WTC11 (cell line): ENCODE data around the gene STX18. TPM values are rescaled to one million over a fixed set of nuclear protein-coding genes. Genes with fewer than 3 reads are reported as not detected.

ENCODE experiments used
- ATAC-seq: fragments of 200-7000 bp; cut with Tn5 transposase; 2 replicates; pipeline ENCODE4 v1.10.0; 2021; ENCODE audit warnings: mild to moderate bottlenecking, moderate library complexity
- CTCF ChIA-PET: fragments of 300-600 bp; sonication (Branson Sonifier 250); formaldehyde crosslinking; loops from one replicate; lab custom pipeline; 2021; ENCODE audit warnings: antibody characterized with exemption; lab: Charles Lee
- POLR2A ChIA-PET: fragments of 350-600 bp; sonication (Branson Sonifier 250); formaldehyde crosslinking; loops from one replicate; lab custom pipeline; 2021; ENCODE audit warnings: antibody characterized with exemption; lab: Charles Lee
- DNase-seq: peaks from one replicate; pipeline ENCODE4 v3.0.0; 2021; ENCODE audit warnings: low spot score
- H3K27ac Mint-ChIP-seq: 2 replicates; pipeline ENCODE4 v1.8.0; 2021; ENCODE audit warnings: mixed read lengths
- H3K27me3 Mint-ChIP-seq: 2 replicates; pipeline ENCODE4 v1.8.0; 2021; ENCODE audit warnings: low read depth, mild to moderate bottlenecking, moderate library complexity, mixed read lengths
- H3K36me3 Mint-ChIP-seq: 2 replicates; pipeline ENCODE4 v1.8.0; 2021; ENCODE audit warnings: mixed read lengths
- H3K4me1 Mint-ChIP-seq: 2 replicates; pipeline ENCODE4 v1.8.0; 2022; ENCODE audit warnings: mixed read lengths
- H3K4me3 Mint-ChIP-seq: 2 replicates; pipeline ENCODE4 v1.8.0; 2021; ENCODE audit warnings: mild to moderate bottlenecking, moderate library complexity, mixed read lengths
- H3K9me3 Mint-ChIP-seq: 2 replicates; pipeline ENCODE4 v1.8.0; 2021; ENCODE audit warnings: mixed read lengths
- CREM ChIP-seq: sonication (generic); formaldehyde crosslinking; IDR thresholded peaks from 2 replicates; pipeline ENCODE4 v1.8.1; 2022; ENCODE audit warnings: mild to moderate bottlenecking, missing genetic modification reagents, moderate library complexity
- NFATC4 ChIP-seq: fragments of 250-450 bp; sonication (Bioruptor Pico); IDR thresholded peaks from 2 replicates; pipeline ENCODE4 v1.9.0; 2021; ENCODE audit warnings: mild to moderate bottlenecking
- NFE2L1 ChIP-seq: sonication (generic); formaldehyde crosslinking; IDR thresholded peaks from 2 replicates; pipeline ENCODE4 v1.8.1; 2023; ENCODE audit warnings: missing genetic modification reagents
- RORB ChIP-seq: fragments of 250-450 bp; sonication (Bioruptor Pico); IDR thresholded peaks from 2 replicates; pipeline ENCODE4 v1.9.0; 2021; ENCODE audit warnings: mild to moderate bottlenecking
- SMAD4 ChIP-seq: sonication (generic); formaldehyde crosslinking; IDR thresholded peaks from 2 replicates; pipeline ENCODE4 v1.8.0; 2022; ENCODE audit warnings: mild to moderate bottlenecking, missing genetic modification reagents
- ZNF138 ChIP-seq: sonication (generic); formaldehyde crosslinking; conservative IDR thresholded peaks from 2 replicates; pipeline ENCODE4 v1.8.1; 2022; ENCODE audit warnings: mild to moderate bottlenecking, moderate library complexity, missing genetic modification reagents
- ZNF396 ChIP-seq: fragments of 250-450 bp; sonication (Bioruptor Pico); IDR thresholded peaks from 2 replicates; pipeline ENCODE4 v1.8.0; 2021; ENCODE audit warnings: mild to moderate bottlenecking, moderate library complexity, borderline replicate concordance
- total RNA-seq: library from RNA; stranded (reverse); gene quantifications from 3 replicates; pipeline ENCODE4 v1.2.3, GENCODE V29; 2021
- TF ChIP-seq, protein P1 (sequence below): fragments of 250-450 bp; sonication (Bioruptor Pico); IDR thresholded peaks from 2 replicates; pipeline ENCODE4 v1.9.0; 2021; ENCODE audit warnings: mild to moderate bottlenecking
- TF ChIP-seq, protein P2 (sequence below): fragments of 250-450 bp; sonication (Bioruptor Pico); IDR thresholded peaks from 2 replicates; pipeline ENCODE4 v1.9.0; 2021; ENCODE audit warnings: mild to moderate bottlenecking, borderline replicate concordance
- TF ChIP-seq, protein P3 (sequence below): sonication (generic); formaldehyde crosslinking; IDR thresholded peaks from 2 replicates; pipeline ENCODE4 v1.8.0; 2023; ENCODE audit warnings: missing genetic modification reagents
- TF ChIP-seq, protein P4 (sequence below): sonication (generic); formaldehyde crosslinking; IDR thresholded peaks from 2 replicates; pipeline ENCODE4 v1.8.1; 2023; ENCODE audit warnings: mild to moderate bottlenecking, missing genetic modification reagents, moderate library complexity
- TF ChIP-seq, protein P5 (sequence below): sonication (generic); formaldehyde crosslinking; IDR thresholded peaks from 2 replicates; pipeline ENCODE4 v1.8.0; 2023; ENCODE audit warnings: mild to moderate bottlenecking, missing genetic modification reagents
- TF ChIP-seq, protein P6 (sequence below): sonication (generic); formaldehyde crosslinking; IDR thresholded peaks from 2 replicates; pipeline ENCODE4 v1.8.0; 2022; ENCODE audit warnings: mild to moderate bottlenecking, missing genetic modification reagents
- TF ChIP-seq, protein P7 (sequence below): sonication (generic); formaldehyde crosslinking; IDR thresholded peaks from 2 replicates; pipeline ENCODE4 v1.8.0; 2022; ENCODE audit warnings: mild to moderate bottlenecking, missing genetic modification reagents

The STX18 gene
- total RNA-seq, 1 experiment from 2014 or later: 16.9 TPM

DNA sequence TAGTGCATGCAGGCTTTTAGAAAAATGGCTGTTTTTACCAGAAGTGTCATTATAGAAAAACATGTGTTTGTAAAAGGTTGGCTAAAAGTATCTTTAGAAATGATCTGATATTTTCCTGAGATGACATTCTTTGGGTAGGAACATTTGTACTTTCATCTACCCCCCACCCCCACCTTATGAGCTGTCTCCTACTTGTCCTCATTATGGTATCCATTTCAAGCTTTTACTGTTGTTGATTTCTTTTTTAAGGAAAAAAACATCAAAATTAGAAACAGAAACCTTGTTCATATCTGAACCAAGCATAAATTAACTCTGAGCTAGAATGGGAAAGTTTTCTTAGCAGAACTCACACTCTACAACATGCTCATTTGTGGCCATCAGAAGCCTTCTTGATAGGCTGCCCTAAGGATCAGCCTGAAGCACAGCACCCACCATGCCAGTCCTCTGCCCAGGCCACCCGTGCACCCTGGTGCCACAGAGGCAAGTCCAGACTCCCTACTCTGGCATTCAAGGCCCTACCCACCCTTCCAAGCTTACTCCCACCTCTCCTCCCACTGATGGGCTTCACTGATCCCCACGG is 105.5 kb downstream of the STX18 start:
- Mint-ChIP-seq H3K27me3 (no peaks in the 10 kb centered on the region; the same call in 1 of the 2 replicates), H3K9me3 (no peaks in the 10 kb centered on the region), H3K27ac (no peak overlapping the region), H3K4me1 (no peaks in the 10 kb centered on the region), H3K36me3 (peaks cover 3% of the 10 kb centered on the region; the same call in 1 of the 2 replicates), H3K4me3 (no peak overlapping the region)
- POLR2A ChIA-PET: interaction anchor here (0.7 kb wide), 2 partner anchors 782 to 1548 kb away, joined by 3 to 6 read pairs; no protein-coding TSS in a partner anchor
- CTCF ChIA-PET: interaction anchor here (0.7 kb wide), 1 partner anchor 20 kb away, joined by 3 read pairs; no protein-coding TSS in a partner anchor
- no peak for ATAC-seq
- TF ChIP-seq, protein P1, sequence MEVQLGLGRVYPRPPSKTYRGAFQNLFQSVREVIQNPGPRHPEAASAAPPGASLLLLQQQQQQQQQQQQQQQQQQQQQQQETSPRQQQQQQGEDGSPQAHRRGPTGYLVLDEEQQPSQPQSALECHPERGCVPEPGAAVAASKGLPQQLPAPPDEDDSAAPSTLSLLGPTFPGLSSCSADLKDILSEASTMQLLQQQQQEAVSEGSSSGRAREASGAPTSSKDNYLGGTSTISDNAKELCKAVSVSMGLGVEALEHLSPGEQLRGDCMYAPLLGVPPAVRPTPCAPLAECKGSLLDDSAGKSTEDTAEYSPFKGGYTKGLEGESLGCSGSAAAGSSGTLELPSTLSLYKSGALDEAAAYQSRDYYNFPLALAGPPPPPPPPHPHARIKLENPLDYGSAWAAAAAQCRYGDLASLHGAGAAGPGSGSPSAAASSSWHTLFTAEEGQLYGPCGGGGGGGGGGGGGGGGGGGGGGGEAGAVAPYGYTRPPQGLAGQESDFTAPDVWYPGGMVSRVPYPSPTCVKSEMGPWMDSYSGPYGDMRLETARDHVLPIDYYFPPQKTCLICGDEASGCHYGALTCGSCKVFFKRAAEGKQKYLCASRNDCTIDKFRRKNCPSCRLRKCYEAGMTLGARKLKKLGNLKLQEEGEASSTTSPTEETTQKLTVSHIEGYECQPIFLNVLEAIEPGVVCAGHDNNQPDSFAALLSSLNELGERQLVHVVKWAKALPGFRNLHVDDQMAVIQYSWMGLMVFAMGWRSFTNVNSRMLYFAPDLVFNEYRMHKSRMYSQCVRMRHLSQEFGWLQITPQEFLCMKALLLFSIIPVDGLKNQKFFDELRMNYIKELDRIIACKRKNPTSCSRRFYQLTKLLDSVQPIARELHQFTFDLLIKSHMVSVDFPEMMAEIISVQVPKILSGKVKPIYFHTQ: no peak
- DNase-seq: no peak

DNA sequence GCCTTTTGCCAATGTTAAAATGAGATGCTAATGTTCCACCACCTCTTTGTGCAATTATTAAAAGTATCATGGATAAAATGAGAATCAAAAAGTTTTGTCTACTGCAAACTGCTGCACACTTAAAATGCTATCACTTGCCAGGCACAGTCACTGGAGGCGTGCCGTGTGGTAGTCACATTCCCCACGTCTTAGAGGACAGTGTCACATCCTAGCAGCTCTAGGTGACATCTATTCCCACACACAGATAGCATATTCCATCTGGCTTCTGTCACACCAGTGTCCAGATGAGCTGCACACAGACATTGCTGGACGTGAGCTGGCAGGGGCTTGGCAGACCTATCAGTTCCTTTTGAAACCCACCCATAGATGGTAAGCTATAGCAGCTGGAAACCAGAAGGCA is 107.9 kb downstream of the STX18 start:
- no peak for DNase-seq
- Mint-ChIP-seq H3K4me3 (no peak overlapping the region), H3K36me3 (peaks cover 3% of the 10 kb centered on the region; the same call in 1 of the 2 replicates)
- POLR2A ChIA-PET: no interaction called here
- no peak for TF ChIP-seq NFATC4 (CRISPR knock-in tag)
- TF ChIP-seq, protein P2, sequence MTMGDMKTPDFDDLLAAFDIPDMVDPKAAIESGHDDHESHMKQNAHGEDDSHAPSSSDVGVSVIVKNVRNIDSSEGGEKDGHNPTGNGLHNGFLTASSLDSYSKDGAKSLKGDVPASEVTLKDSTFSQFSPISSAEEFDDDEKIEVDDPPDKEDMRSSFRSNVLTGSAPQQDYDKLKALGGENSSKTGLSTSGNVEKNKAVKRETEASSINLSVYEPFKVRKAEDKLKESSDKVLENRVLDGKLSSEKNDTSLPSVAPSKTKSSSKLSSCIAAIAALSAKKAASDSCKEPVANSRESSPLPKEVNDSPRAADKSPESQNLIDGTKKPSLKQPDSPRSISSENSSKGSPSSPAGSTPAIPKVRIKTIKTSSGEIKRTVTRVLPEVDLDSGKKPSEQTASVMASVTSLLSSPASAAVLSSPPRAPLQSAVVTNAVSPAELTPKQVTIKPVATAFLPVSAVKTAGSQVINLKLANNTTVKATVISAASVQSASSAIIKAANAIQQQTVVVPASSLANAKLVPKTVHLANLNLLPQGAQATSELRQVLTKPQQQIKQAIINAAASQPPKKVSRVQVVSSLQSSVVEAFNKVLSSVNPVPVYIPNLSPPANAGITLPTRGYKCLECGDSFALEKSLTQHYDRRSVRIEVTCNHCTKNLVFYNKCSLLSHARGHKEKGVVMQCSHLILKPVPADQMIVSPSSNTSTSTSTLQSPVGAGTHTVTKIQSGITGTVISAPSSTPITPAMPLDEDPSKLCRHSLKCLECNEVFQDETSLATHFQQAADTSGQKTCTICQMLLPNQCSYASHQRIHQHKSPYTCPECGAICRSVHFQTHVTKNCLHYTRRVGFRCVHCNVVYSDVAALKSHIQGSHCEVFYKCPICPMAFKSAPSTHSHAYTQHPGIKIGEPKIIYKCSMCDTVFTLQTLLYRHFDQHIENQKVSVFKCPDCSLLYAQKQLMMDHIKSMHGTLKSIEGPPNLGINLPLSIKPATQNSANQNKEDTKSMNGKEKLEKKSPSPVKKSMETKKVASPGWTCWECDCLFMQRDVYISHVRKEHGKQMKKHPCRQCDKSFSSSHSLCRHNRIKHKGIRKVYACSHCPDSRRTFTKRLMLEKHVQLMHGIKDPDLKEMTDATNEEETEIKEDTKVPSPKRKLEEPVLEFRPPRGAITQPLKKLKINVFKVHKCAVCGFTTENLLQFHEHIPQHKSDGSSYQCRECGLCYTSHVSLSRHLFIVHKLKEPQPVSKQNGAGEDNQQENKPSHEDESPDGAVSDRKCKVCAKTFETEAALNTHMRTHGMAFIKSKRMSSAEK: no peak
- TF ChIP-seq RORB (CRISPR knock-in tag): no peak
- TF ChIP-seq, all 79 proteins: peak for 0
- CTCF ChIA-PET: interaction anchor here (0.6 to 1.0 kb wide), 5 partner anchors 15 to 1263 kb away, joined by 3 to 5 read pairs (median 3); partner anchors contain the start of gene NSG1
- Mint-ChIP-seq H3K4me1 (peaks cover 10% of the 10 kb centered on the region), H3K9me3 (no peaks in the 10 kb centered on the region), H3K27ac (no peak overlapping the region), H3K27me3 (peaks cover 6% of the 10 kb centered on the region)
- no peak for ATAC-seq

DNA sequence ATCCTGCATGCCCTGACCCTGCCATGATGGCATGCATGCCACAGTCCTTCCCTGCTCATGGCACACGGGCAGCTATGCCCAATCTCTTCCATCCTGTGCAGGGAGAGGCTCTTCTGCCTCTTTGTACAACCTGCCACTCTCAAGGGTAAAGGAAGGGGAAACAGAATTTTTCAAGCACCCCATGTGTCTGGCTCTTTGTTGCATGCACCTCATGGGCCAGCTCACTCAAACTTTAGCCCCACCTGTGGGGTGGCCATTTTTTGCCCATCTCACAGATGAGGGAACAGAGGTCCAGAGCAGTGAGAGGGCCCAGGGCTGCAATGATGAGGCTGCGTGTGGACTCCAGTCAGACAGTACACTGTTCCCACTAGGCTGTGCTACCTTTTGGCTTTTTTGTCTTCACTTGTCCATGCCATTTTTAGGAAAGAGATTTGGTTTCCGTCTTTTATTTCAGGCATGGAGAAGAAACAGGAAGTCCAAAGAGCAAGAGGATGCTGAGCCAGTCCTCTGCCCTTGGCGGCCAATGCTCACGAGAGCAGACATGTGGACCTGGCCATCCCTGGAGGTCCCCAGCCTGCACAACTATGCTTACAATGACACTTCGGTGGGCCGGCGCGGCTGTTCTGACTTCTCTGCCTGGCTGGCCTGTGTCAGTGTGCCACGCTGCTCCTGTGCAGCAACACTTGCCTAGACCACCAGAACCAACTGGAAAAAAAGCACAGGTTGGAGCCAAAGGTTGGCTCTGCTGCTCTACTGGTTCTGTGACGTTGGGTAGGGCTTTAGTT is 109.3 kb downstream of the STX18 start:
- ATAC-seq (no peak), DNase-seq (no peak)
- CTCF ChIA-PET: interaction anchor here (0.9 to 3.1 kb wide), 2 partner anchors 45 to 47 kb away, joined by 3 to 27 read pairs; partner anchors contain the start of gene NSG1
- POLR2A ChIA-PET: no interaction called here
- Mint-ChIP-seq H3K27ac (no peak overlapping the region), H3K4me3 (no peak overlapping the region), H3K9me3 (no peaks in the 10 kb centered on the region), H3K36me3 (peaks cover 3% of the 10 kb centered on the region; the same call in 1 of the 2 replicates), H3K27me3 (peaks cover 8% of the 10 kb centered on the region), H3K4me1 (peaks cover 24% of the 10 kb centered on the region)
- TF ChIP-seq SMAD4 (CRISPR knock-in tag) (no peak), CREM (CRISPR knock-in tag) (no peak), ZNF396 (CRISPR knock-in tag) (no peak), NFE2L1 (CRISPR knock-in tag) (no peak), ZNF138 (CRISPR knock-in tag) (no peak), RORB (CRISPR knock-in tag) (no peak)
- TF ChIP-seq, protein P3, sequence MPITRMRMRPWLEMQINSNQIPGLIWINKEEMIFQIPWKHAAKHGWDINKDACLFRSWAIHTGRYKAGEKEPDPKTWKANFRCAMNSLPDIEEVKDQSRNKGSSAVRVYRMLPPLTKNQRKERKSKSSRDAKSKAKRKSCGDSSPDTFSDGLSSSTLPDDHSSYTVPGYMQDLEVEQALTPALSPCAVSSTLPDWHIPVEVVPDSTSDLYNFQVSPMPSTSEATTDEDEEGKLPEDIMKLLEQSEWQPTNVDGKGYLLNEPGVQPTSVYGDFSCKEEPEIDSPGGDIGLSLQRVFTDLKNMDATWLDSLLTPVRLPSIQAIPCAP (CRISPR knock-in tag): no peak
- TF ChIP-seq, protein P4, sequence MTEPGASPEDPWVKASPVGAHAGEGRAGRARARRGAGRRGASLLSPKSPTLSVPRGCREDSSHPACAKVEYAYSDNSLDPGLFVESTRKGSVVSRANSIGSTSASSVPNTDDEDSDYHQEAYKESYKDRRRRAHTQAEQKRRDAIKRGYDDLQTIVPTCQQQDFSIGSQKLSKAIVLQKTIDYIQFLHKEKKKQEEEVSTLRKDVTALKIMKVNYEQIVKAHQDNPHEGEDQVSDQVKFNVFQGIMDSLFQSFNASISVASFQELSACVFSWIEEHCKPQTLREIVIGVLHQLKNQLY (CRISPR knock-in tag): no peak
- TF ChIP-seq, protein P5, sequence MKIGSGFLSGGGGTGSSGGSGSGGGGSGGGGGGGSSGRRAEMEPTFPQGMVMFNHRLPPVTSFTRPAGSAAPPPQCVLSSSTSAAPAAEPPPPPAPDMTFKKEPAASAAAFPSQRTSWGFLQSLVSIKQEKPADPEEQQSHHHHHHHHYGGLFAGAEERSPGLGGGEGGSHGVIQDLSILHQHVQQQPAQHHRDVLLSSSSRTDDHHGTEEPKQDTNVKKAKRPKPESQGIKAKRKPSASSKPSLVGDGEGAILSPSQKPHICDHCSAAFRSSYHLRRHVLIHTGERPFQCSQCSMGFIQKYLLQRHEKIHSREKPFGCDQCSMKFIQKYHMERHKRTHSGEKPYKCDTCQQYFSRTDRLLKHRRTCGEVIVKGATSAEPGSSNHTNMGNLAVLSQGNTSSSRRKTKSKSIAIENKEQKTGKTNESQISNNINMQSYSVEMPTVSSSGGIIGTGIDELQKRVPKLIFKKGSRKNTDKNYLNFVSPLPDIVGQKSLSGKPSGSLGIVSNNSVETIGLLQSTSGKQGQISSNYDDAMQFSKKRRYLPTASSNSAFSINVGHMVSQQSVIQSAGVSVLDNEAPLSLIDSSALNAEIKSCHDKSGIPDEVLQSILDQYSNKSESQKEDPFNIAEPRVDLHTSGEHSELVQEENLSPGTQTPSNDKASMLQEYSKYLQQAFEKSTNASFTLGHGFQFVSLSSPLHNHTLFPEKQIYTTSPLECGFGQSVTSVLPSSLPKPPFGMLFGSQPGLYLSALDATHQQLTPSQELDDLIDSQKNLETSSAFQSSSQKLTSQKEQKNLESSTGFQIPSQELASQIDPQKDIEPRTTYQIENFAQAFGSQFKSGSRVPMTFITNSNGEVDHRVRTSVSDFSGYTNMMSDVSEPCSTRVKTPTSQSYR (CRISPR knock-in tag): no peak
- TF ChIP-seq, protein P6, sequence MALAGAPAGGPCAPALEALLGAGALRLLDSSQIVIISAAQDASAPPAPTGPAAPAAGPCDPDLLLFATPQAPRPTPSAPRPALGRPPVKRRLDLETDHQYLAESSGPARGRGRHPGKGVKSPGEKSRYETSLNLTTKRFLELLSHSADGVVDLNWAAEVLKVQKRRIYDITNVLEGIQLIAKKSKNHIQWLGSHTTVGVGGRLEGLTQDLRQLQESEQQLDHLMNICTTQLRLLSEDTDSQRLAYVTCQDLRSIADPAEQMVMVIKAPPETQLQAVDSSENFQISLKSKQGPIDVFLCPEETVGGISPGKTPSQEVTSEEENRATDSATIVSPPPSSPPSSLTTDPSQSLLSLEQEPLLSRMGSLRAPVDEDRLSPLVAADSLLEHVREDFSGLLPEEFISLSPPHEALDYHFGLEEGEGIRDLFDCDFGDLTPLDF (CRISPR knock-in tag): no peak
- TF ChIP-seq, protein P7, sequence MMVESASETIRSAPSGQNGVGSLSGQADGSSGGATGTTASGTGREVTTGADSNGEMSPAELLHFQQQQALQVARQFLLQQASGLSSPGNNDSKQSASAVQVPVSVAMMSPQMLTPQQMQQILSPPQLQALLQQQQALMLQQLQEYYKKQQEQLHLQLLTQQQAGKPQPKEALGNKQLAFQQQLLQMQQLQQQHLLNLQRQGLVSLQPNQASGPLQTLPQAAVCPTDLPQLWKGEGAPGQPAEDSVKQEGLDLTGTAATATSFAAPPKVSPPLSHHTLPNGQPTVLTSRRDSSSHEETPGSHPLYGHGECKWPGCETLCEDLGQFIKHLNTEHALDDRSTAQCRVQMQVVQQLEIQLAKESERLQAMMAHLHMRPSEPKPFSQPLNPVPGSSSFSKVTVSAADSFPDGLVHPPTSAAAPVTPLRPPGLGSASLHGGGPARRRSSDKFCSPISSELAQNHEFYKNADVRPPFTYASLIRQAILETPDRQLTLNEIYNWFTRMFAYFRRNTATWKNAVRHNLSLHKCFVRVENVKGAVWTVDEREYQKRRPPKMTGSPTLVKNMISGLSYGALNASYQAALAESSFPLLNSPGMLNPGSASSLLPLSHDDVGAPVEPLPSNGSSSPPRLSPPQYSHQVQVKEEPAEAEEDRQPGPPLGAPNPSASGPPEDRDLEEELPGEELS (CRISPR knock-in tag): no peak
